Measurements from ENCODE around the gene PATJ.
"Not testable (repeated sequence)": the region's sequence is repeated elsewhere in the genome, so short reads cannot be mapped to it uniquely, and the experiment has no call there.

PATJ gene

DNA sequence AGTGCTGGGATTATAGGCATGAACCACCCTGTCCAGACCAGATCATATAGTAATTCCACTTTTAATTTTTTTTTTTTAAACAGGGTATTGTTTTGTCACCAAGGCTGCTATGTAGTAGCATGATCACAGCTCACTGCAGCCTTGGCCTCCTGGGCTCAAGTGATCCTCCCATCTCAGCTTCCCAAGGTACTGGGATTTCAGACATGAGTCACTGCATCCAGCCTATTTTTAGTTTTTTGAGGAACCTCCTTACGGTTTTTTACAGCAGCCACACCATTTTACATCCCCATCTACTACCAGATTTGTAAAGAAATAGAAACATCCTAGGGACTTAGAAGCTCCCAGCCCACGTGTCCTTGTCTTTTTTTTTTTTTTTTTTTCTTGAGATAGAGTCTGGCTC is 476.3 kb downstream of the PATJ start:
- H3K9ac ChIP-seq (ENCODE audit: low read length): no peak overlapping the region
- no peak overlapping the region for H3K27ac ChIP-seq (ENCODE audit: low read depth, low read length)
- H3K27me3 ChIP-seq (ENCODE audit: control insufficient read depth, insufficient read depth, low read length): no peaks in the 10 kb centered on the region
- no peaks in the 10 kb centered on the region for H3K4me1 ChIP-seq (ENCODE audit: control insufficient read depth, insufficient read depth, low read length)
- no peaks in the 10 kb centered on the region for H3K36me3 ChIP-seq (ENCODE audit: control insufficient read depth, insufficient read depth, low read length)
- no peak overlapping the region for H3K4me3 ChIP-seq (ENCODE audit: low read length)

DNA sequence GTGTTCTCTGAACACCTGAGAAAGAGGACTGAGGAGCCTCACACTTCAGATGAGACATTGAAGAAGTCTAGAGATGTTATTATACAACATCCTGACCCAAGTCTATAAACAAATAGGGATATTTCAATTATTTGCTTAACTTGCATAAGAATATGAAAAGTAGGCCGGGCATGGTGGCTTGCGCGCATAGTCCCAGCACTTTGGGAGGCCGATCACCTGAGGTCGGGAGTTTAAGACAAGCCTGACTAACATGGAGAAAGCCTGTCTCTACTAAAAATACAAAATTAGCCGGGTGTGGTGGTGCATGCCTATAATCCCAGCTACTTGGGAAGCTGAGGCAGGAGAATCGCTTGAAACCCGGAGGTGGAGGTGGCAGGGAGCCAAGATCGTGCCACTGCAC is 478.2 kb downstream of the PATJ start:
- H3K4me1 ChIP-seq (ENCODE audit: control insufficient read depth, insufficient read depth, low read length); H3K36me3 ChIP-seq (ENCODE audit: control insufficient read depth, insufficient read depth, low read length); H3K4me3 ChIP-seq (ENCODE audit: low read length); H3K27me3 ChIP-seq (ENCODE audit: control insufficient read depth, insufficient read depth, low read length); H3K27ac ChIP-seq (ENCODE audit: low read depth, low read length); H3K9ac ChIP-seq (ENCODE audit: low read length): not testable (repeated sequence)

DNA sequence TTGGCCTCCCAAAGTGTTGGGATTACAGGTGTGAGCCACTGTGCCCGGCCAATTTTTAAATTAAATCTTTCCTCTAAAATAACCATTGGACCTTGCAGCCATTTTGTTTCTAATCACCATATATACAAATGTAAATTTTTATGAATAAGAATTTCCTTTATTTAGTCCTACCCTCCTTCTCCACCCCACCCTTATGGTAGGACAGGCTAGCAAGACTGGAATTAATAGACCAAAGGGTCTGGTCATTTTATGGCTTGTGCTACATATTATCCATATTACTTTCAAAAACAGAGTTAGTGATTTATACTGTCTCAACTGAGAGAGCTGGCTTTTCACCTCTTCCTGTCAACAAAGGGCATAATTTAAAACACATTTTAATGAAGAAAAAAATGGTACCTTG is 478.9 kb downstream of the PATJ start:
- H3K4me1 ChIP-seq (ENCODE audit: control insufficient read depth, insufficient read depth, low read length): no peaks in the 10 kb centered on the region
- H3K4me3 ChIP-seq (ENCODE audit: low read length): no peak overlapping the region
- no peak overlapping the region for H3K9ac ChIP-seq (ENCODE audit: low read length)
- no peaks in the 10 kb centered on the region for H3K27me3 ChIP-seq (ENCODE audit: control insufficient read depth, insufficient read depth, low read length)
- no peaks in the 10 kb centered on the region for H3K36me3 ChIP-seq (ENCODE audit: control insufficient read depth, insufficient read depth, low read length)
- H3K27ac ChIP-seq (ENCODE audit: low read depth, low read length): no peak overlapping the region

DNA sequence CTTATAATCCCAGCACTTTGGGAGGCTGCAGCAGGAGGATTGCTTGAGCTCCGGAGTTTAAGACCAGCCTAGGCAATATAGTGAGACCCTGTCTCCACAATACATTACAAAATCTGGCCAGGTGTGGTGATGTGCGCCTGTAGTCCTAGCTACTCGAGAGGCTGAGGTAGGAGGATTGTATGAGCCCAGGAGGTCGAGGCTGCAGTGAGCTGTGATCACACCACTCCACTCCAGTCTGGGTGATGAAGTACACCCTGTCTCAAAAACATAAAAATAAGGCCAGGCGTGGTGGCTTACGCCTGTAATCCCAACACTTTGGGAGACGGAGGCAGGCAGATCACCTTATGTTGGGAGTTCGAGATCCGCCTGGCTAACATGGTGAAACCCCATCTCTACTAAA is 480.0 kb downstream of the PATJ start:
- no peaks in the 10 kb centered on the region for H3K4me1 ChIP-seq (ENCODE audit: control insufficient read depth, insufficient read depth, low read length)
- no peak overlapping the region for H3K27ac ChIP-seq (ENCODE audit: low read depth, low read length)
- H3K9ac ChIP-seq (ENCODE audit: low read length): no peak overlapping the region
- no peaks in the 10 kb centered on the region for H3K36me3 ChIP-seq (ENCODE audit: control insufficient read depth, insufficient read depth, low read length)
- H3K27me3 ChIP-seq (ENCODE audit: control insufficient read depth, insufficient read depth, low read length): no peaks in the 10 kb centered on the region
- no peak overlapping the region for H3K4me3 ChIP-seq (ENCODE audit: low read length)

DNA sequence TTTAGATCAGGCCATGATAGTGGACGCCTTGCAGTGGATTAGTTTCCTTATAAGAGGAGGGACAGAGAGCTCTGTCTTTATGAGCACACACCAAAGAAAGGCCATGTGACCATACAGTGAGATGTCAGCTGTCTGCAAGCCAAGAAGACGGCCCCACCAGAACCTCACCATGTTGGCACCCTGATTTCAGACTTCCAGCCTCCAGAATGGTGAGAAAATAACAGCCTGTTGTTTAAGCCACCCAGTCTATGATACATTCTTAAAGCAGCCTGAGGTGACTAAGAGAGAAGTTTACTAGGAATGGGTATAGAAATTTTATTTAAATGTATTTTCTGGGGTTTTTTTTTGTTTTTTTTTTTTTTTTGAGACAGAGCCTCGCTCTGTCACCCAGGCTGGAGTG is 481.9 kb downstream of the PATJ start:
- Histone ChIP-seq H3K27me3 (ENCODE audit: control insufficient read depth, insufficient read depth, low read length) (no peaks in the 10 kb centered on the region), H3K9ac (ENCODE audit: low read length) (no peak overlapping the region), H3K36me3 (ENCODE audit: control insufficient read depth, insufficient read depth, low read length) (no peaks in the 10 kb centered on the region), H3K4me1 (ENCODE audit: control insufficient read depth, insufficient read depth, low read length) (no peaks in the 10 kb centered on the region), H3K27ac (ENCODE audit: low read depth, low read length) (no peak overlapping the region), H3K4me3 (ENCODE audit: low read length) (no peak overlapping the region)

DNA sequence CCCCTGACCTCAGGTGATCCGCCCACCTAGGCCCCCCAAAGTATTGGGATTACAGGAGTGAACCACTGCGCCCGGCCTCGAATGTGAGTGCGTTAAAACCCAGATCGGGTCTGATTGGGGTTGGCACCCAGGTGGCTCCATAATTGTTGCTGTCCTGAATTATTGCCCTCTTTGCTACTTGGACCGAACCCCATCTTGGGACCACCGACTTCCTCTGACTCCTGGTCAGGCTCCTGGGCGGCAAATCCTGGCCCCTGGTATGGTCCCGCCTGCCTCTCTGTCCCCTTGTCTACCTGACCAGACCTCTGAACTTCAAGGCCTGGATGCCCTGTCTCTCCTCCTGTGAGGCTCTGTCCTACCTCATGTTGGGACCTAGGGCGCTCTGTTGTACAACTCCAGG is 485.2 kb downstream of the PATJ start:
- H3K9ac ChIP-seq (ENCODE audit: low read length): no peak overlapping the region
- no peaks in the 10 kb centered on the region for H3K4me1 ChIP-seq (ENCODE audit: control insufficient read depth, insufficient read depth, low read length)
- H3K27ac ChIP-seq (ENCODE audit: low read depth, low read length): no peak overlapping the region
- no peaks in the 10 kb centered on the region for H3K27me3 ChIP-seq (ENCODE audit: control insufficient read depth, insufficient read depth, low read length)
- no peaks in the 10 kb centered on the region for H3K36me3 ChIP-seq (ENCODE audit: control insufficient read depth, insufficient read depth, low read length)
- H3K4me3 ChIP-seq (ENCODE audit: low read length): no peak overlapping the region

Measured in rectal smooth muscle tissue (tissue), 1 donor.